Erythroblast (primary cell): ENCODE results near the gene PTPN7.

ENCODE experiments used
- GATA1 ChIP-seq: IDR thresholded peaks from 2 replicates; pipeline ENCODE4 v1.6.1; 2011; ENCODE audit warnings: low read depth, mild to moderate bottlenecking, control low read depth, low read length, moderate library complexity
- POLR2A ChIP-seq: IDR thresholded peaks from 2 replicates; pipeline ENCODE4 v1.6.1; 2011; ENCODE audit warnings: mild to moderate bottlenecking, low read length

- TF ChIP-seq POLR2A (no peak), GATA1 (no peak)
Measured at GRCh38 chr1:202204065-202204464, 43.7 kb upstream of the PTPN7 start.
